ENCODE results near the gene MYO5B.
"Not testable (repeated sequence)": the region's sequence is repeated elsewhere in the genome, so short reads cannot be mapped to it uniquely, and the experiment has no call there.

MYO5B gene

DNA sequence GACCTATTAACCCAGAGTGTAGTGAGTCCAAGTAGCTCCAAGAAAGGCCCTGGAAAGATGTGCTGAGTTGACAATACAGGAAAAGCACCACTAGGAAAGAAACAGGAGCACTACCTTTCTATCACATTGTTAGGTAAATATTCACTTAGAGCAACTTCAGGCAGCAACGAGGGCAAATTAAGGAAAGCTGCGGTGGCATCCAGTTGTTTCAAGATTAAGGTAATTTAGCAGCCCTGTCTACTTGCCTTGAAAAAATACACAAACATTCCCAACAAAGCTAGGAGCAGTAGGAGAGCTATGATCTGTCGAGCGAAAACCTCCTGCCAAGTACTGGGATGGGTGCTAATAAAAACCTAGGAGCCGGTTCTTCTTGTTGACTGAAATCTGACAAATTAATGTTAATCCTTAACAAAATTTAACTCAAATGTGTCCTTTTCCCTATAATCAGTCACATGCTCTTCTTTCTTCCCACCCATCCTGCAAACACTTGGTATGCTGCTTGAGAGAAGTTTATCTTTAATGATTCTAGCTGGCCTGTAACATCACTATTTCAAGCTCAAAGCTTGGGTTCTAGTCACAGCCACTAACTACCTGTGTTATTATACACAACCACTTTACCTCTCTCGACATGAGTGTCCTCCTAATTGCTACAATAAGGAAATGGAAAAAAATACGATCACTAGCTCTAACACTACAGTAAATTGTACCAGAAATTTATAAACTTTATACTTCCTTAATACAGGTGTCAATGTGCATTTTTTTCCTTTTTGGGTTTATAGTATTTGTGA, 383.6 kb downstream of the MYO5B start:
- H3K4me3 ChIP-seq (ENCODE audit: low read depth, low read length), result no peak overlapping the region

DNA sequence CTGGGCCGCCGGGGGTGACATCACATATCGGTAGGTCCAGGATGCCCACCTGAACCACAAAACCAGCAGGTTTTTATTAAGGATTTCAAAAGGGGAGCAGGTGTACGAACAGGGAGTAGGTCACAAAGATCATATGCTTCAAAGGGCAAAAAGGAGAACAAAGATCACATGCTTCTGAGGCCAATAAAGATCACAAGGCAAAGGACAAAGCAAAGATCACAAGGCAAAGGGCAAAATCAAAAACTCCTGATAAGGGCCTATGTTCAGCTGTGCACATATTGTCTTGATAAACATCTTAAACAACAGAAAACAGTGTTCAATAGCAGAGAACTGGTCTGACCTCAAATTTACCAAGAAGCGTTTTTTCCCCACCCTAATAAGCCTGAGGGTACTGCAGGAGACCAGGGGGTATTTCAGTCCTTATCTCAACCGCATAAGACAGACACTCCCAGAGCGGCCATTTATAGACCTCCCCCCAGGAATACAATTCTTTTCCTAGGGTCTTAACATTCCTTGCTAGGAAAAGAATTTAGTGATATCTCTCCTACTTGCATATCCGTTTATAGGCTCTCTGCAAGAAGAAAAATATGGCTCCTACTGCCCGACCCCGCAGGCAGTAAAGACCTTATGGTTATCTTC, 386.3 kb downstream of the MYO5B start:
- H3K4me3 ChIP-seq (ENCODE audit: low read depth, low read length), result not testable (repeated sequence)

DNA sequence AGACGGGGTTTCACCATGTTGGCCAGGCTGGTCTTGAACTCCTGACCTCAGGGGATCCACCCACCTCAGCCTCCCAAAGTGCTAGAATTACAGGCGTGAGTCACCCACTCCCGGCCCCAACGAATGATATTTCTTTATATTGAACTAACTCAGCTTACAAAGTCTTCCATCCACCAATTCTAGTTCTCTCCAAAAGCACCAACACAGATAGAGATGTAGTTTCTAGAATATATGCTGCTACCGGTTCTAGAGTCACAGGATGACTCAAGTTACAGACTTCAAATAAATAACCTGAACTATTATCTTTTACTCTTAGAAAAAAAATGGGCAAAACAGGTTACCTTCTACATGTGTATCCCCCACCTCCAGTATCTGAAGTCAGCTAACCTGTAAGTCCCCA, 390.9 kb downstream of the MYO5B start:
- no peak overlapping the region for H3K4me3 ChIP-seq (ENCODE audit: low read depth, low read length)

DNA sequence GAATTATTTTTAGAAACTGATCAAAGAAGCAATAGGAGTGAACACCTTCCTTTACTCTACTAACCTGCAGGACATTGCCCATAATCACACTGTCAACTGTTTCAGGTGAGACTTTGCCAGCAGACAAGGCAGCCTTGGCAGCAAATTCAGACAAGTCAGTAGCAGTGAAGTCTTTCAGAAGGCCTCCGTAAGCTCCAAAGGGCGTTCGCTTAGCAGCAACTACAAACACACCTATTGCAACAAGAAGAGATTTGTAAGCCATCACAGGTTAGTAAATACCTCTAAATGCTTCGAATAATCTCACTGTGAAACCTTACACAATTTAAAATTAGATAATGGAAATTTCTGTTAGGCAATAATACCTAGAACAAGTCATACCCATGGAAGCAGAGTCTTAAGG, 392.3 kb downstream of the MYO5B start:
- no peak overlapping the region for H3K4me3 ChIP-seq (ENCODE audit: low read depth, low read length)

DNA sequence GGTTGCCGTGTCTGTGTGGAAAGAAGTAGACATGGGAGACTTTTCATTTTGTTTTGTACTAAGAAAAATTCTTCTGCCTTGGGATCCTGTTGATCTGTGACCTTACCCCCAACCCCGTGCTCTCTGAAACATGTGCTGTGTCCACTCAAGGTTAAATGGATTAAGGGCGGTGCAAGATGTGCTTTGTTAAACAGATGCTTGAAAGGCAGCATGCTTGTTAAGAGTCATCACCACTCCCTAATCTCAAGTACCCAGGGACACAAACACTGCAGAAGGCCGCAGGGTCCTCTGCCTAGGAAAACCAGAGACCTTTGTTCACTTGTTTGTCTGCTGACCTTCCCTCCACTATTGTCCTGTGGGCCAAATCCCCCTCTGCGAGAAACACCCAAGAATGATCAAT, 394.5 kb downstream of the MYO5B start:
- H3K4me3 ChIP-seq (ENCODE audit: low read depth, low read length), result not testable (repeated sequence)

DNA sequence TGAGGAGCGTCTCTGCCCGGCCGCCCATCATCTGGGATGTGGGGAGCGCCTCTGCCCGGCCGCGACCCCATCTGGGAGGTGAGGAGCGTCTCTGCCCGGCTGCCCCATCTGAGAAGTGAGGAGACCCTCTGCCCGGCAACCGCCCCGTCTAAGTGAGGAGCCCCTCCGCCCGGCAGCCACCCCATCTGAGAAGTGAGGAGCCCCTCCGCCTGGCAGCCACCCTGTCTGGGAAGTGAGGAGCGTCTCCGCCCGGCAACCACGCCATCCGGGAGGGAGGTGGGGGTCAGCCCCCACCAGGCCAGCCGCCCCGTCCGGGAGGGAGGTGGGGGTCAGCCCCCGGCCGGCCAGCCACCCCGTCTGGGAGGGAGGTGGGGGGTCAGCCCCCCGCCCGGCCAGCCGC, 395.1 kb downstream of the MYO5B start:
- H3K4me3 ChIP-seq (ENCODE audit: low read depth, low read length), result not testable (repeated sequence)

DNA sequence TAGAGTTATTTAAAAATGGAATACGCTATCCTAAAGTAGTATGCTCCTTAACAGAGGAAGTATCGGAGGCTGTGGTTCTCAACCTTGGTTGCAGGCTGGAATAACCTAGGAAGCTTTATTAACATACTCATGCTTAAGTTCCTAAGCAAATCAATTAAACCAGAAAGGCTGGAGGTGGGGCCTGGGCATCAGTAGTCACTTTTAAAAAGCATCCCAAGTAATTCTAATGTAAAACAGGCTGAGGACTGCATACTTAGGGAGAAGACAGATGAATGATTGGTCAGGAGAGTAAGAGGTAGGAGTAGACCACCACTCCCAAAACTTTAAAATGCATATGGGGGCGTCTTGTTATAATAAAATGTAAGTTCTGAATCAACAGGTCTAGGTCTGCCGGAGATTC, 396.9 kb downstream of the MYO5B start:
- H3K4me3 ChIP-seq (ENCODE audit: low read depth, low read length), result no peak overlapping the region

DNA sequence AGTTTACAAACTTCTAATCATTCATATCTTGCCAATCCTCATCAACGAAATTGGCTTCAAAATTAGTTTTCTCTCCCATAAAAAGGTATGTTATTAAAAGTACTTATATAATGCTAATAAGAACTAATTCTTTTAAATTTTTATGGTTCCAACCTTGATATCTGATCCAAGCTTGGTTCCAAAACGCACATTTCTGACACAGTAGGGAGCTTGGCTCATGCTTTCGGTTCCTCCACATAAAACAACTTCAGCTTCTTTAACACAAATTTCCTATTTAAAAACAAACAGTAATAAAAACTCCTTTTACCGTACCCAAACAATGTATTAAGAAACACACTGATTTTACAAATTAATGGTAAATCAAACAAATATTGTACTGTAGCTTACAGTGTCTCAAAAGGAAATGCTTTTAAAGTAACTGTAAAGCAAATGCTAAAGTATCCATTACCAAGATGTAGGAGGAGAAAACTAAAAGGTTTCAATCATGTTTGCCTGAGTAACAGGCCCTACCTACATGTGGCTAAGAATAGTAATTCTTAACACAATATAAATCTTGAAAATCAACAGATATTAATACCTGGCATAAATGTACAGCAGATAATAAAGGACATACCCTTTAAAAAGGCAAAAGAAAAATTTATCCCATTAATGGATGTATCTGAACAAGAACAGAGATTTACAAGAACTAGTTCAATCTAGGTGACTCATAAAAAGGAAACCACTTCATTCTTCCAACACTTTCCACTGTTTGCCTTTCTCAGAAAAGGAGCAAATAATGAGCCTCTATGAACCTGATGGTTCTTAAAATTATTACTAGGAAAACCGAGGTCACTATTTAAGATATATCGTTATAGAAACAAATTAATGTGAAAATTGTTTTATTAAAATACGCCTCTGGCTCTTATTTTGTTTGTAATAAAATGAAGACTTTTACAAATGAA, 399.1 kb downstream of the MYO5B start:
- H3K4me3 ChIP-seq (ENCODE audit: low read depth, low read length), result no peak overlapping the region

DNA sequence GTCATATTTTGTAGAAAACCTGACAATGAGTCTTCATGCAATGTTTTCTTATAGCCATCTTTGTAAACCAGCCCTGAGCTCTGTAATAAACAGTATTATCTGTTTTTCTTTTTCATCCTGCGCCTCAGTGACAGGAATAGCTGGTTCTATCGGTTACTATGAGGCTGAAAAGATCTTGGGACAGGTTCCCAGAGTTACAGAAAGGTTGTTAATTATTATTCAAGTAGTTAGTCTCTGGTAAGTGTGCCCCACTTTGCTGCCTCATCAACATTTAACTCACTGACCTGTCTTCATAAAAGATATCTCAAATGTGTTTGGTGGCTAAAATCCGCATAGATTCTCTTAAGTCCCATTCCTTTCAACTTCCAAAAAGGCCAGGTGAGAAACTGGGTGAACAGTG, 400.2 kb downstream of the MYO5B start:
- H3K4me3 ChIP-seq (ENCODE audit: low read depth, low read length), result no peak overlapping the region

DNA sequence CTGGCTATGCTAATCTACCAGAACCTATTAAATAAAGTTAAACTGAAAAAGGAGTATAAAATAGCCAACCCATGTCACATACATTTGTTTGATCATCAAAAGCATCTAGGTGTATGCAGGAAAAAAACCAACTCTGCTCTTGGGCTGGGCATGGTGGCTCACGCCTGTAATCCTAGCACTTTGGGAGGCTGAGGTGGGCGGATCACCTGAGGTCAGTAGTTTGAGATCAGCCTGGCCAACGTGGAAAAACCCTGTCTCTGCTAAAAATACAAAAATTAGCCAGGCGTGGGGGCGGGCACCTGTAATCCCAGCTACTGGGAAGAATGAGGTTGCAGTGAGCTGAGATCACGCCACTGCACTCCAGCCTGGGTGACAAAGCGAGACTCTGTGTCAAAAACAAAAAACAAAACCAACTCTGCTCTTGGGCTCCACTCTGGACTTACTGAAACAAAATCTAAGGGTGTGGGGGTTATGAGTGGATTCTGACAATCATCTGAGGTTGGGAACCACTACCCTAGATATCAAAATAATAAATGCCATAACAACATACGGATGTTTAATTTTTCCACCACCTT, 405.3 kb downstream of the MYO5B start:
- not testable (repeated sequence) for H3K4me3 ChIP-seq (ENCODE audit: low read depth, low read length)

DNA sequence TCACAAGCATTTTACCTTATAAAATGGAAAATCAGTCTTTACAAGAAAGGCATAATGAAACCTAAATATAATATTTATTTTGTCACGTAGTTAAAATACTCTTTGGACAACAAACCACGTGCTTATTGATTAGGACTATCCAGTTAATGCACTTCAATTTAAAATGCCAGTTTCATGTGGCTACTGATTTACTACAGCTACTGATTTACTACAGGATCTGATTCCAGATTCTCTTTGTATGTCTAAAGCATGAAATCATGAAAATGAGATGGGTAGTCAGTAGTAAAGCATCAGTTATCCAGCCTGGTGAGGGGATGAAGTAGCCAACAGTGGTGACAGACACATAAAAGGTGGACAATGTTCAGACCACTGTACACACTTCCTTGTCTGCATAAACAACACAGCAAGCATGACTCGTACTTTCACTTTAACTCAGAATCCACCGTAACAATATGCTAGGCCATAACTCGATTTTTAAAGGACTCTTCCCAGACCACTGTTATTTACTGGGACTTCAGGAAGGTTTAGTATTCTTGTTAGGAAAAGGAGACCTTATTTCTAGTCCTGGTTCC, 406.5 kb downstream of the MYO5B start:
- H3K4me3 ChIP-seq (ENCODE audit: low read depth, low read length), result no peak overlapping the region

DNA sequence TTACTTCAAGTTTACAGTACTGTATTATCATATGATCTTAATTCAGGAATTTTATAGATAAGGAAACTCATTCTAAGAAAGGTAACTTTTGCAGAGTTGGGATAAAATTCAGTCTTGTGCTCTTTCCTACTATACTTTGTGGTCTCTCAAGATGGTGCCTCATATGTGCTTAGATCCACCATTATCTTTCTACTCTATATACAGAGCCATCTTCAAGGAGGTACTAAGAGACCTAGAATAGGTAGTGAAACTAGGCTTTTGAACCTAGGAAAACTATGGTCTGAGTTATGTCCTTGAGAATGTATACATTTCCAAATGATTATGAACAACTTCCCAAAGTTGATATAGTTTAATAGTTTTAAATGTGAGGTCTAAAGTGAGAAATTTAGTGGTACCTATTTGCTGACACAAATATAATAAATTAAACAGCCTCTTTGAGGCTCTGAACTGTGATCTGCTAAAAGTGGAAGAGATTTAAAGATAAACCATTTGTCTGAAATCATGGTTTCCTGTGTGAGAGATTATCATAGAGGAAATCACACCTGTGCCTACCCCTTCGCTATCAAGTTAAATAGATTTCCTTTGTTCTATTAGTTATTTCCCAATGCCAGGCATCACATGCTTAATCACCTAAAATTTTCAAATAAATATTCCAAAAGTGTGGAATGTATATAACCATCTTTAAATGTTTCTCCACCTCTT, 408.8 kb downstream of the MYO5B start:
- no peak overlapping the region for H3K4me3 ChIP-seq (ENCODE audit: low read depth, low read length)

DNA sequence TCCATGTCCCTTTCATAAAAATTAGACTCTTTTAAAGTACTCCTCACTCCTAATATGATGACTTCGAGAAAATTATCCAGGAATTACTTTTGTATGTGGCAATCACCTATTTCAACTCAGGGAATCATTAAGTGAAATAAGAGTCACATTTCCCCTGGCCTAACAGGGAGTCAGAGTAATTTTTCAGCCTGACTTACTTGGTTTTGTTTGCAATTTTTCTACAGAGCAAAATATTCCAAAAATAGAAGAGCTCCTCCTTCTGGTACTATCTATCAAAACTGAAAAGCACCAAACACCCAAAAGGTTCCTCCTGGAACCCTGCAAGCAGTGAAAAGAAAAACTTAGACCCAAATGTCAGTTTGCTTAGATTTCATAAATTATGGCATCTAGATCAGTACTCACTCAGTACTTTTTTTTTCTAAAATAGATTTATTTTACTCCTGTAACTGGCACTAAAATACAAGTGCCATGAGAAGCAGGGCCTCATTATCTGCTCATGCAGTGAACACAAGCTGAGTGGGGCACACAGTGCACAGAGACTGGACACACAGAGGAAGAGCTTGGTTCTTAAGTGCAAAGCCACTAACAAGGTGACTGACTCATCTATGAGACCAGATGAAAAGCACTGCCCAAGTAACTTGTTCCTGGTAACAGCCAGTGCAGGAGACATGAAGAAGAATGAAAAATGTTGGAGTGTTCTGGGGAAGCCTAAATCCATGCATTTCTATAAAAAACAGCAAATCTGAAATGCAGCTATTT, 410.3 kb downstream of the MYO5B start:
- H3K4me3 ChIP-seq (ENCODE audit: low read depth, low read length), result no peak overlapping the region

DNA sequence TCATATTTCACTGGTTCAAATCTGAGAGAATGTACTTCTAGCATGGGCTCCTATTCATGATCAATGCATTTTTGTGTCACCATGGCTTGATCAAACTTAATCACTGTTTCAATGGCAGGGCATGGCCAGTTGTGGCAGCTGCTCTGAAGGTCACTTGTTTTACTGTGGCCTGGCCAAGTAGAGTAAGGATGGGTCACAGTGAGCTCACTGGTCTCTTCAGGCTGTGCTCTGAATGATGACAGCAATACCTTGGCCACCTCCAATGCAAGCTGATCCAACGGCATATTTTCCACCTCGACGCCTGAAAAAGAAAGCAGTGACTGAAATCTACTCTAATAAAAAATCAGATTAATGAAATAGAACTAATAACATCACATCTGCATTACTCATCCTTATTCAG, 411.3 kb downstream of the MYO5B start:
- H3K4me3 ChIP-seq (ENCODE audit: low read depth, low read length), result not testable (repeated sequence)

DNA sequence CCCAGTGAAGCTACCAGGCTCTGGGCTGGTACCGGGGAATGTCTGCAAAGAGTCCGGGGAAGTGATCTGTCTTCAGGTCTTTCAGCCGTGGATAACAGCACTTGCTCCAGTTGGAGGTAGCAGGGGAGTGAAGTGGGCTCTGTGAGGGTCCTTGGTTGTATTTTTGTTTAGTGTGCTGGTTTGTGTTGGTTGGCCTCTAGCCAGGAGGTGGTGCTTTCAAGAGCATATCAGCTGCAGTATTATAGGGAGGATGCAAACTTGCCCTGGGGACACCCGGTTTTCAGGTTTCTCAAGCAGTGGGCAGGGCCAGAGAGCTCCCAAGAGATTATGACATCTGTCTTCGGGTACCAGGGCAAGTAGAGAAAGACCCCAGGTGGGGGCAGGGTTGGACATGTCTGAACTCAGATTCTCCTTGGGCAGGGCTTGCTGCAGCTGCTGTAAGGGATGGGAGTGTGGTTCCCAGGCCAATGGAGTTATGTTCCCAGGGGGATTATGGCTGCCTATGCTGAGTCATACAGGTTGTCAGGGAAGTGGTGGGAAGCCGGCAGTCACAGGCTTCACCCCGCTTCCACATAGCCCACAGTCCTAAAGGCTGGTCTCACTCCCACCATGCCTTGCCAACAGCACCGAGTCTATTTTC, 416.0 kb downstream of the MYO5B start:
- no peak overlapping the region for H3K4me3 ChIP-seq (ENCODE audit: low read depth, low read length)

Data from iPS-11a (cell line).